ENCODE data around the gene CD40LG.

DNA sequence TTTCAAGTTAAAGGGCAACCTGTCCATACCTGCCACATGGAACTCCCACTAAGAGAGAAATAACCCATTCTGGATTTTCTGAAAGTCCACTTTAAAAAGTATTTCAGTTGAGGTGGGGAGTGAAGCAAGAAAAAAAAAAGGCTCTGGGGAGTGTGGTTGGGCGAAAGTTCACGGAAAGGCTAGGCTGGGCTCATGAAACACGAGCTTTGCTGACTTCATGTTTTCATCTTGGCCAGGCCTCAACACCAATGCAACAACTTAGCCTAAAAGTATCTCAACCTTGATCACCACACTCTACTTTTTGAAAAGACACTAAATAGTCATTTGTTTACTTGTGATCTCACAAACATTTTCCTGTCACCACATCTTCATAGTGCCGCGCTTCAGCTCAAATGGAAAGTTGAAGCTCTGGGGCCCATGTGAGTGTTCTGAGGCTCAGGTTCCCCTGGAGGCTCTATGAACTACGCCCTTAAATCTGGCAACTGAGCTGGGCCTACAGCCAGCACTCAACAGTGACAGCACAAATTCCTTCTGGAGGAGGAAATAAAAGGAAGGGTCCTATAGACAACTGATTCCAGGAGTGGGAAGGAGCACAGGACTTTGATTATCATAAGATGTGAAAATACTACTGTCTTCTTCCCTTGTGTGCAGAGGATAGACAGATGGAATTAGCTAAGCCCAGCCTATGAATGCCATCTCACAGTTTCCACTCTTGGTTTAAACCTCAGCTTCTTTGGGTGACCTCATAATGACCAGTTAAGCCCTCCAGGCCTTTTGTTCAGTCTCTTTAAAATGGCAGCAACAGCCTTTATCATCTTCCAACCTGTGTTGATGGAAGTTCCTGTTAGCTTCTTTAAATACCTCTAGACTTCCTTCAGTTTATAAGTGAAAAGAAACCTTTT is 5.1 kb downstream of the CD40LG start:
- TF ChIP-seq, protein P1, sequence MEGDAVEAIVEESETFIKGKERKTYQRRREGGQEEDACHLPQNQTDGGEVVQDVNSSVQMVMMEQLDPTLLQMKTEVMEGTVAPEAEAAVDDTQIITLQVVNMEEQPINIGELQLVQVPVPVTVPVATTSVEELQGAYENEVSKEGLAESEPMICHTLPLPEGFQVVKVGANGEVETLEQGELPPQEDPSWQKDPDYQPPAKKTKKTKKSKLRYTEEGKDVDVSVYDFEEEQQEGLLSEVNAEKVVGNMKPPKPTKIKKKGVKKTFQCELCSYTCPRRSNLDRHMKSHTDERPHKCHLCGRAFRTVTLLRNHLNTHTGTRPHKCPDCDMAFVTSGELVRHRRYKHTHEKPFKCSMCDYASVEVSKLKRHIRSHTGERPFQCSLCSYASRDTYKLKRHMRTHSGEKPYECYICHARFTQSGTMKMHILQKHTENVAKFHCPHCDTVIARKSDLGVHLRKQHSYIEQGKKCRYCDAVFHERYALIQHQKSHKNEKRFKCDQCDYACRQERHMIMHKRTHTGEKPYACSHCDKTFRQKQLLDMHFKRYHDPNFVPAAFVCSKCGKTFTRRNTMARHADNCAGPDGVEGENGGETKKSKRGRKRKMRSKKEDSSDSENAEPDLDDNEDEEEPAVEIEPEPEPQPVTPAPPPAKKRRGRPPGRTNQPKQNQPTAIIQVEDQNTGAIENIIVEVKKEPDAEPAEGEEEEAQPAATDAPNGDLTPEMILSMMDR (IDR thresholded peaks at IDR 0.05): no peak
- TF ChIP-seq POLR2A (IDR thresholded peaks at IDR 0.05): no peak
